Measurements from ENCODE around the gene CHST15.

GRCh38 chr10:124056337-124056980, 36.9 kb downstream of the CHST15 start:
- TF ChIP-seq CTCF (IDR thresholded peaks at IDR 0.05) (no peak), POLR2A (IDR thresholded peaks at IDR 0.05) (no peak)

Measured in vagina (tissue), 2 donors.